Suprapubic skin (tissue), 4 donors: ENCODE measurements around the gene HSPBAP1.

Source experiments
- POLR2A ChIP-seq, 2 donors: fragments of 450-650 bp; IDR thresholded peaks; one replicate each; pipeline ENCODE4 v1.6.1; 2017; ENCODE audit warnings: antibody characterized with exemption in 2 of 2, mild to moderate bottlenecking in 2 of 2, moderate library complexity in 2 of 2
- POLR2AphosphoS5 ChIP-seq, 3 donors: sonication (generic); formaldehyde crosslinking; IDR thresholded peaks; one replicate each; pipeline ENCODE4 v1.6.1; 2017; ENCODE audit warnings: antibody characterized with exemption in 3 of 3
- TF ChIP-seq, protein P1 (sequence below), 2 donors: fragments of 200-600 bp in 1 of 2; fragments of 450-650 bp in 1 of 2; sonication (generic) in 1 of 2; IDR thresholded peaks; one replicate each; pipeline ENCODE4 v1.5.1; 2016 to 2019; ENCODE audit warnings: antibody characterized with exemption in 2 of 2, mild to moderate bottlenecking in 1 of 2, moderate library complexity in 1 of 2

DNA sequence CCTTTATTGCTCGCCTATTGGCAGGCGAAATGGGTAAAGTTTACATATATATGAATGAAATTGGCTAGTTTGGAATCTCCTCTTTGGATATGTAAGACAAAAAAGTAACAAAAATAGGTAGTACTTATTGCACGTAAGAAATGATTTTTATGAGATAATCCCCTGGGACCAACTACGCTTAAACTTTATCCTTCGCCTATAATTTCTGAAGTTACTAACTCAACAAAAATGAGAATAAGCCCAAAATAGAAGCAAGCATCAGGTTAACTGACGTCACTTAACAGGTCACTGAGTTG lies 800 bp upstream of the HSPBAP1 start:
- TF ChIP-seq POLR2A (IDR thresholded peaks at IDR 0.05) (no peak), POLR2AphosphoS5 (IDR thresholded peaks at IDR 0.05) (no peak)
- TF ChIP-seq, protein P1, sequence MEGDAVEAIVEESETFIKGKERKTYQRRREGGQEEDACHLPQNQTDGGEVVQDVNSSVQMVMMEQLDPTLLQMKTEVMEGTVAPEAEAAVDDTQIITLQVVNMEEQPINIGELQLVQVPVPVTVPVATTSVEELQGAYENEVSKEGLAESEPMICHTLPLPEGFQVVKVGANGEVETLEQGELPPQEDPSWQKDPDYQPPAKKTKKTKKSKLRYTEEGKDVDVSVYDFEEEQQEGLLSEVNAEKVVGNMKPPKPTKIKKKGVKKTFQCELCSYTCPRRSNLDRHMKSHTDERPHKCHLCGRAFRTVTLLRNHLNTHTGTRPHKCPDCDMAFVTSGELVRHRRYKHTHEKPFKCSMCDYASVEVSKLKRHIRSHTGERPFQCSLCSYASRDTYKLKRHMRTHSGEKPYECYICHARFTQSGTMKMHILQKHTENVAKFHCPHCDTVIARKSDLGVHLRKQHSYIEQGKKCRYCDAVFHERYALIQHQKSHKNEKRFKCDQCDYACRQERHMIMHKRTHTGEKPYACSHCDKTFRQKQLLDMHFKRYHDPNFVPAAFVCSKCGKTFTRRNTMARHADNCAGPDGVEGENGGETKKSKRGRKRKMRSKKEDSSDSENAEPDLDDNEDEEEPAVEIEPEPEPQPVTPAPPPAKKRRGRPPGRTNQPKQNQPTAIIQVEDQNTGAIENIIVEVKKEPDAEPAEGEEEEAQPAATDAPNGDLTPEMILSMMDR (IDR thresholded peaks at IDR 0.05) = no peak
